ENCODE results near the gene REV3L.

GRCh38 chr6:111423960-111424846 is 58.8 kb downstream of the REV3L start:
- TF ChIP-seq CTCF (conservative IDR thresholded peaks at IDR 0.05 in 1 of 2, IDR thresholded peaks at IDR 0.05 in 1 of 2; ENCODE audit: low read depth in 1 of 2, low read length in 2 of 2) (no peak), EZH2 (IDR thresholded peaks at IDR 0.05; ENCODE audit: low read length, missing control alignments) (no peak)

All from fibroblast of lung (primary cell).